ENCODE results near the gene ACTL8. TPM values are rescaled to one million over a fixed set of nuclear protein-coding genes. Genes with fewer than 3 reads are reported as not detected.

Gene ACTL8
- total RNA-seq, 1 donor from 2014 or later: not detected

- ATAC-seq (no peak), DNase-seq (no peak)
- intact Hi-C loops (cut with micrococcal nuclease): no loop called here
Observed at GRCh38 chr1:17860812-17861211, 105.7 kb downstream of the ACTL8 start.

DNA sequence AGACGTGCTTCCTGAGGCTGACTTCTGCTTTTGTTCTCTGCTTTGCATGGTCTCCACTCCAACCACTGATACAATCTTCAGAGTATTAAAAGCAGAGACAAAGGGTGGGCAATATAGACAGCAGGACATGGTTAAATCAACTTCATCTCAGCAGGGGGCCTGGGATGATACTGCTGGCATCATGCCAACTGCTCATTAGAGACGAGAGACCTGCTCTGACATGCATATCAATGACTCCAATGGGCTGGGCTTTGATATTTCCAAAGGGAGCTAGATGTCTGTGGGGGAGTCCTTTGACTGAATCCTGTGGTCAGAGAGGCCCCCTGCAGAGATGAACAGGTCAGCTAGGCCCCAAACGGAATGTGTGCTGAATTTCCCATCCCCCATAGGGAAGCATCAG, 106.6 kb downstream of the ACTL8 start:
- intact Hi-C loops (cut with micrococcal nuclease): loop anchor here (2.0 kb wide), 1 partner anchor 29 kb away; no protein-coding TSS in a partner anchor
- DNase-seq (no peak), ATAC-seq (no peak)

DNA sequence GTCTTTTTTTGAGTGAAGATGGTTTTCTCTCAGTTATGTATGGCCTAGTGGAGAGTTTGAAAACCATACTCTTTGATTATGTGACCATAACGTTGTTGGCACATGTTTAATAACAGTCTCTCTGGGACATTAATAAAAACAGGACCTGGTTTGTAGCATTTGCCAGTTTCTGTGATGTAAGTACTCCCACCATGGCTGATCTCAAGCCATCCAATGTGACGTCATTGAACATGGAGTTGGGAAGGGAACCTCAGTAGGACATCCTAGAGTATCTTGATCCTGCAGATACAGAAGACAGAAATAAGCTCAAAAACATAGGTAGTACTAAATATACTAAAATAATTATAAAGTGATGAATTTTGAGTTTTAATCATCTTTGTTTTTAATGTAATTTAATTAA, 107.0 kb downstream of the ACTL8 start:
- DNase-seq: no peak
- intact Hi-C loops (cut with micrococcal nuclease): loop anchor here (2.0 kb wide), 1 partner anchor 29 kb away; no protein-coding TSS in a partner anchor
- ATAC-seq: no peak

- ATAC-seq (no peak), DNase-seq (no peak)
- intact Hi-C loops (cut with micrococcal nuclease): no loop called here
Observed at GRCh38 chr1:17865912-17866739, 111.0 kb downstream of the ACTL8 start.

DNA sequence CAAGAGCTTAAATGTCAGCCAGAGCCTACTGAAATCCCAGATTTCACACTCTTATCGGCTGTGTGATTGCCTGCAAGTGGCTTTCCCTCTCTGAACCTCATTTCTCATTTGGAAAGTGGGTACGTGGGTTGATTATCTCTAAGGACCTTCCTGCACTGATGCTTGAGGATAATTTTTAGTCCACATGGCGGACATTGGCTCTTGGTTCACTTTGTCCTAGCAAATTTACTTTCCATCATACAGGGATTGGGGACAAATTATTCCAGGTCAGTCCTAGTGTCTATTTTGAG, 111.6 kb downstream of the ACTL8 start:
- no peak for DNase-seq
- intact Hi-C loops (cut with micrococcal nuclease): no loop called here
- ATAC-seq: no peak

DNA sequence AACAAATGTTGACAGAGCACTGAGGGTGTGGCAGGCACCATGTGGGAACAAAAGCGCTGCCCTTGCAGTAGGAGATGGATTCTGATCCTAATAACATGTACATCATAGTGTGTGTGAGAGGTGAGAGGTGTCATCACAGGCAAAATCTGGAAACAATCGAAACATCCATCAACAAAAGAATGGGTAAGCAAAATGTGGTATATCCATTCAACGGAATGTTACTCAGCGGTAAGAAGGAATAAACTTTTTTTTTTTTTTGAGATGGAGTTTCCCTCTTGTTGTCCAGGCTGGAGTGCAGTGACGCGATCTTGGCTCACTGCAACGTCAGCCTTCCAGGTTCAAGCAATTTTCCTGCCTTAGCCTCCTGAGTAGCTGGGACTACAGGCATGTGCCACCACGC, 112.3 kb downstream of the ACTL8 start:
- intact Hi-C loops (cut with micrococcal nuclease): no loop called here
- DNase-seq: no peak
- ATAC-seq: no peak

DNA sequence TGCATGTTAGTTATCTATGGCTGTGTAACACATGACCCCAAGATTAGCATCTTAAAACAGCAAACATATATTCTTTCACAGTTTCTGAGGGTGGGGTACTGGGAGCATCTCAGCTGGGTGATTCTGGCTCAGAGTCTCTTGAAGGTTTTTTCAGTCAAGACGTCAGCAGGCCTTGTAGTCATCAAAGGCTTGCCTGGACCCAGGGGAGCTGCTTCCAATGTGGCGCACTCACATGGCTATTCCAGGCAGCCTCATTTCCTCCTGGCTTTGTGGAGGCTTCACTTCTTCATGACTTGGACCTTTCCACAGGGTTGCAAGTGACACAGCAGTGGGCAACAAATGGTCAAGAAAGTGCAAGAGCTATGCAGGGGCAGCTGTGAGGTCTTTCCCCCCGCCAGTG, 114.7 kb downstream of the ACTL8 start:
- ATAC-seq (no peak), DNase-seq (no peak)
- intact Hi-C loops (cut with micrococcal nuclease): no loop called here

DNA sequence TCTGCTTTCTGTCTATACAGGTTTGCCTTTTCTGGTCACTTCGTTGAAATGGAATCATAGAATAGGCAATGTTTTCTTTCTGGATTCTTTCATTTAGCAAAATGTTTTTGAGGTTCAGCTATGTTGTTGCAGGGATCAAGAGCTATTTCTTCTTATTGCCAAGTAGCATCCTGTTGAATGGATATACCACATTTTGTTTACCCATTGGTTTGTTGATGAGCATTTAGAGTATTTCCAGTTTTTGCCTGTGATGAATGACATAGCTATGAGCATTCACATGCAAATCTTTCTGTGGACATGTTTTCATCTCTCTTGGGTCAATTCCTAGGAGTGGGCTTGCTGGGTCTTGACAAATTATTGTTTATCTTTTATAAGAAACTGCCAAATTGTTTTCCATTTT, 115.5 kb downstream of the ACTL8 start:
- intact Hi-C loops (cut with micrococcal nuclease): no loop called here
- DNase-seq: no peak
- no peak for ATAC-seq

- ATAC-seq: peak; percentile 92
- DNase-seq: peak; percentile 86
- intact Hi-C loops (cut with micrococcal nuclease): no loop called here
Observed at GRCh38 chr1:17873007-17873675, 118.0 kb downstream of the ACTL8 start.

- intact Hi-C loops (cut with micrococcal nuclease): no loop called here
- ATAC-seq (no peak), DNase-seq (no peak)
Observed at GRCh38 chr1:17874231-17874630, 119.1 kb downstream of the ACTL8 start.

GRCh38 chr1:17874710-17875109, 119.6 kb downstream of the ACTL8 start:
- intact Hi-C loops (cut with micrococcal nuclease): no loop called here
- no peak for DNase-seq
- ATAC-seq: peak; percentile 19

- ATAC-seq (no peak), DNase-seq (no peak)
- intact Hi-C loops (cut with micrococcal nuclease): no loop called here
Observed at GRCh38 chr1:17875171-17875881, 120.2 kb downstream of the ACTL8 start.

GRCh38 chr1:17875882-17876280, 120.7 kb downstream of the ACTL8 start:
- intact Hi-C loops (cut with micrococcal nuclease): no loop called here
- peak; percentile 79 for ATAC-seq
- DNase-seq: peak; percentile 62

Other genes starting within 250 kb of the ACTL8 start
- gene ARHGEF10L, start 215.6 kb upstream of the ACTL8 start, total RNA-seq: 54.9 TPM

All from left ventricle myocardium superior (tissue), 1 donor.